Measurements from ENCODE around the gene XG.

GRCh38 chrX:2711441-2711840 lies 40.4 kb upstream of the XG start:
- TF ChIP-seq CTCF (IDR thresholded peaks at IDR 0.05): no peak
- TF ChIP-seq POLR2A (IDR thresholded peaks at IDR 0.05): no peak
- TF ChIP-seq POLR2AphosphoS5 (IDR thresholded peaks at IDR 0.05): no peak

Data from transverse colon (tissue), 4 donors.